ENCODE data around the gene DRD2. TPM values are rescaled to one million over a fixed set of nuclear protein-coding genes. Genes with fewer than 3 reads are reported as not detected.

DRD2 gene
- total and polyA plus RNA-seq, 2 of the 13 experiments (the other 11 are each of a cell fraction or from before 2014, with no cell fraction given), result not detected

DNA sequence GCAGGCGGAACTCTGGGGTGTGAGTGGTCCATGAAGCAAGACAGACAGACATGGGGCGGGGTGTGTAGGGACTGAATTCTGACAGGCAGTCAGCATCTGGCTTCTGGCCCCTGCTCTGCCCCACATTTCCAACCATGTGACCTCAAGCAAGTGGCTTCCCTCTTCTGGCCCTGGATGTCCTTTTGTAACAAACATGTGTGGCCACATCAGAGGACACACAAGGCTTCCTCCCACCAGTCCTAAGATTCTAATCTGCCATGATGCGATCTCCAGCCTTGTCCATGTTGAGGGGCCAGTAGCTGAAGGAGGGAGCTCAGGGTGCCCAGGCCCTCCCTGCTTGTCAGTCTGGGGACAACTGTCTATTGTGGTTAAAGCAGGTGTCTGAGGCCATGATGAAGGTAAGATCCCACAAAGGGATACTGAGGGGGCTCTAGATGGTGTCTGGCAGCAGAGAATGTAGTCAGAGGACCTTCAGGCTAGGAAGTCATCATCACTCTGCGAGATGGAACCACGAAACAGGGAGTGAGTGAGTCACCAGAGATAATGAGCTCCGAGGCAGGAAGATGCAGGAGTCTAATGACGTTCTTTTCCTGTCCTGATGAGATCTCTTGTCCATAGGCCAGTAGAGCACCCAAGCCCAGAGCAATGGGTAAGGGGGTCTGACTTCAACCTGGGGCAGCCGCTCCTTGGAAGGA, 27.4 kb downstream of the DRD2 start:
- Histone ChIP-seq H3K4me3 (replicated peaks in 1 of 3; ENCODE audit: insufficient read depth in 1 of 3, low read depth in 2 of 3, low read length in 3 of 3) (no peak overlapping the region), H3K27ac (ENCODE audit: extremely low read length, insufficient read depth, low read length) (no peak overlapping the region), H3K4me1 (ENCODE audit: insufficient read depth, low read length) (no peaks in the 10 kb centered on the region), H3K9me3 (ENCODE audit: low read length) (no peaks in the 10 kb centered on the region), H3K9ac (ENCODE audit: insufficient read depth, low read depth, low read length) (no peak overlapping the region), H3K4me2 (ENCODE audit: low read depth, low read length) (no peak overlapping the region), H2AFZ (ENCODE audit: low read length) (no peak overlapping the region), H3K27me3 (ENCODE audit: control insufficient read depth in 1 of 2, insufficient read depth in 2 of 2, low read length in 2 of 2) (peaks cover 4 to 33% of the 10 kb centered on the region in 2 experiments; a peak in 4 of 5 replicates), H3K79me2 (ENCODE audit: insufficient read depth, low read length) (no peaks in the 10 kb centered on the region), H3K36me3 (replicated peaks in 1 of 2; ENCODE audit: control insufficient read depth in 1 of 2, insufficient read depth in 2 of 2, low read length in 2 of 2) (no peaks in the 10 kb centered on the region), H4K20me1 (ENCODE audit: insufficient read depth, low read length) (no peaks in the 10 kb centered on the region)
- ChIA-PET CTCF (ENCODE audit: low intra/inter-chr PET ratio, low total read pairs) (no interaction called here), POLR2A (no interaction called here)
- 20% methylated on average over 7 of the region's 8 CpGs for WGBS (ENCODE audit: low lambda C conversion rate)
- in situ Hi-C loops (cut with HindIII; ENCODE audit: extremely low pct_ligation_motif_present, low pct_unique_long_range_greater_than_20kb), result no loop called here
- no peak for FAIRE-seq
- BruUV-seq (replicated peaks), result no TSS peak
- TF ChIP-seq HNRNPLL (IDR thresholded peaks at IDR 0.05; ENCODE audit: low read depth, low read length, poor library complexity, severe bottlenecking) (no peak), HINFP (CRISPR knock-in tag; IDR thresholded peaks at IDR 0.05; ENCODE audit: low read depth) (no peak), ZNF275 (CRISPR knock-in tag; IDR thresholded peaks at IDR 0.05; ENCODE audit: borderline replicate concordance) (no peak), NCOA5 (CRISPR knock-in tag; IDR thresholded peaks at IDR 0.05) (no peak), ATRX (CRISPR knock-in tag; IDR thresholded peaks at IDR 0.05; ENCODE audit: borderline replicate concordance) (no peak), ZNF597 (CRISPR knock-in tag; IDR thresholded peaks at IDR 0.05) (no peak), CSRNP2 (CRISPR knock-in tag; conservative IDR thresholded peaks at IDR 0.05; ENCODE audit: low read depth) (no peak)
- TF ChIP-seq, protein P1, sequence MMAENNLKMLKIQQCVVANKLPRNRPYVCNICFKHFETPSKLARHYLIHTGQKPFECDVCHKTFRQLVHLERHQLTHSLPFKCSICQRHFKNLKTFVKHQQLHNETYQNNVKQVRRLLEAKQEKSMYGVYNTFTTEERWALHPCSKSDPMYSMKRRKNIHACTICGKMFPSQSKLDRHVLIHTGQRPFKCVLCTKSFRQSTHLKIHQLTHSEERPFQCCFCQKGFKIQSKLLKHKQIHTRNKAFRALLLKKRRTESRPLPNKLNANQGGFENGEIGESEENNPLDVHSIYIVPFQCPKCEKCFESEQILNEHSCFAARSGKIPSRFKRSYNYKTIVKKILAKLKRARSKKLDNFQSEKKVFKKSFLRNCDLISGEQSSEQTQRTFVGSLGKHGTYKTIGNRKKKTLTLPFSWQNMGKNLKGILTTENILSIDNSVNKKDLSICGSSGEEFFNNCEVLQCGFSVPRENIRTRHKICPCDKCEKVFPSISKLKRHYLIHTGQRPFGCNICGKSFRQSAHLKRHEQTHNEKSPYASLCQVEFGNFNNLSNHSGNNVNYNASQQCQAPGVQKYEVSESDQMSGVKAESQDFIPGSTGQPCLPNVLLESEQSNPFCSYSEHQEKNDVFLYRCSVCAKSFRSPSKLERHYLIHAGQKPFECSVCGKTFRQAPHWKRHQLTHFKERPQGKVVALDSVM (CRISPR knock-in tag; IDR thresholded peaks at IDR 0.05), result no peak
- ATAC-seq, result no peak
- intact Hi-C loops (cut with micrococcal nuclease; ENCODE audit: unreplicated experiment), result no loop called here
- no peak for DNase-seq (ENCODE audit: low spot score)
